ENCODE measurements around the gene GPR75.

- no peak for TF ChIP-seq CTCF (IDR thresholded peaks at IDR 0.05; ENCODE audit: insufficient read depth, low read length, poor library complexity, severe bottlenecking)
- TF ChIP-seq EZH2phosphoT487 (conservative IDR thresholded peaks at IDR 0.05; ENCODE audit: low read length), result no peak
Observed at GRCh38 chr2:53852532-53852931, 7.2 kb downstream of the GPR75 start.

Measured in SU-DHL-6 (cell line).